GM12892 (cell line): ENCODE measurements around the gene CCDC134.

ENCODE experiments used
- POLR2A ChIP-seq: IDR thresholded peaks from 2 replicates; pipeline ENCODE4 v1.6.1; 2011; ENCODE audit warnings: low read depth, low read length, control low read depth
- POLR2AphosphoS5 ChIP-seq: IDR thresholded peaks from 2 replicates; pipeline ENCODE4 v1.6.1; 2011; ENCODE audit warnings: low read depth, low read length, control low read depth

DNA sequence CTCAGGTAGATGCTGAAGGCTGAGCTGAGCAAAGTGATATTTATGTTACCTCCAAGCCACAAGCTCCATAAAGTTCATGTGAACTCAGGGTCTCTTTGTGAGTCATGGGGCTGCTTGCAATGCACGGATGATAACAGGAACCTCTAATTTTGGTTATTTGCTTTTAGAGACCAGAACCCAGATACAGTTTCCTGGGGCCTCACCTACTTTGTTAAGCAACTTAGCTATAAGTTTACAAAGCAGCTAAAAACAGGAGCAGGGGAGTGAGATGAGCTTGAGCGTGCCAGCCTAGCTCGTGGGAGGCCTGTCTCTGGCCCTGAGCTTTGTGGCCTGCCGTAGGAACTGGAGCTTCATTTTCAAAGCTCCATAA lies 61.7 kb downstream of the CCDC134 start:
- TF ChIP-seq POLR2AphosphoS5: peak; percentile 71
- peak; percentile 63 for TF ChIP-seq POLR2A
